Ishikawa (cell line): ENCODE data around the gene UST.

ENCODE experiments used
- CEBPB ChIP-seq: IDR thresholded peaks from 2 replicates; pipeline ENCODE4 v1.6.1; 2012
- EP300 ChIP-seq: IDR thresholded peaks from 2 replicates; pipeline ENCODE4 v1.6.1; 2012; ENCODE audit warnings: borderline replicate concordance
- NFIC ChIP-seq: IDR thresholded peaks from 2 replicates; pipeline ENCODE4 v1.6.1; 2012

GRCh38 chr6:148898376-148899014 is 151.7 kb downstream of the UST start:
- TF ChIP-seq CEBPB (no peak), NFIC (no peak), EP300 (no peak)
